ENCODE data around the gene GAPDHS.

GAPDHS gene

GRCh38 chr19:35510626-35510964, 22.7 kb upstream of the GAPDHS start:
- FAIRE-seq (no peak), DNase-seq (ENCODE audit: insufficient read length, low spot score) (no peak)
- no peak for TF ChIP-seq CTCF (IDR thresholded peaks at IDR 0.05; ENCODE audit: insufficient read depth, missing control alignments)

GRCh38 chr19:35511337-35511736, 21.9 kb upstream of the GAPDHS start:
- TF ChIP-seq CTCF (IDR thresholded peaks at IDR 0.05; ENCODE audit: insufficient read depth, missing control alignments), result no peak
- FAIRE-seq (no peak), DNase-seq (ENCODE audit: insufficient read length, low spot score) (no peak)

DNA sequence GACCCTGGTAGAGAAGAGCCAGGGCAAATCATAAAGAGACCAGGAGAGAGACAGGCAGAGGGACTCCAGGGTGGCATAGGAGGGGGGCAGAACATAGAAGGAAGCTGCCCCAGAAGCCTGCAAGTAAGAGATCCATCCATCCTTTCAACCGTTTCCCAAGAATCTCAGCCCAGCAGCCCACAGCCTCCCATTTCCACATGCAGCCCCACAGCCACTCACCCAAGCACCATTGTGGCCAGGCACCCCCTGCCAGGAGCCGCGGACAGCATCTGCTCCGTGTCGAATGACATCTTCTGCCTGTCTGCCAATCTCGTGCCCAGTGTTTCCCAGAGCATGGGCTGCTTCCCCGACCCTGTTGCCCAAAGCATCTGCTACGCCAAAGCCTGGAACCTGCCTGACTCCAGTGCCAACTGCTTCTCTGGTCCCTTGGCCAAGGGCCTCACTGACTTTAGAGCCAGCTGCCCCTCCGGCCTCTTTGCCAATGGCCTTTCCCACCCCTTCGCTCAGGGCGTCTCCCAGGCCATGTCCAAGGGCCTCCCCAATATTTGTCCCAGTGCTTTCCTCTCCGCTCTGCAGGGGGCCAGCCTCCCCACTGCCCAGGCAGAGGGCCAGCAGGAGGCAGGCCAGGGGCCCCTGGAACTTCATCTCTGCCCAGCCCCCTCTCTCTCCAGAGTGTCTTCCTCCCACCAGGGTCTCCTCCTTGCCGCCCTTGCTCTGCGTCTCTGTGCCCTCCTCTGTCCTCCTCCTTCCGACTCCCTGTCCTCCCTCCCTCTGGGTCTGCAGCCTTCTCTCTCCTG, 20.2 kb upstream of the GAPDHS start:
- FAIRE-seq (no peak), DNase-seq (ENCODE audit: insufficient read length, low spot score) (no peak)
- TF ChIP-seq CTCF (IDR thresholded peaks at IDR 0.05; ENCODE audit: insufficient read depth, missing control alignments), result no peak

DNA sequence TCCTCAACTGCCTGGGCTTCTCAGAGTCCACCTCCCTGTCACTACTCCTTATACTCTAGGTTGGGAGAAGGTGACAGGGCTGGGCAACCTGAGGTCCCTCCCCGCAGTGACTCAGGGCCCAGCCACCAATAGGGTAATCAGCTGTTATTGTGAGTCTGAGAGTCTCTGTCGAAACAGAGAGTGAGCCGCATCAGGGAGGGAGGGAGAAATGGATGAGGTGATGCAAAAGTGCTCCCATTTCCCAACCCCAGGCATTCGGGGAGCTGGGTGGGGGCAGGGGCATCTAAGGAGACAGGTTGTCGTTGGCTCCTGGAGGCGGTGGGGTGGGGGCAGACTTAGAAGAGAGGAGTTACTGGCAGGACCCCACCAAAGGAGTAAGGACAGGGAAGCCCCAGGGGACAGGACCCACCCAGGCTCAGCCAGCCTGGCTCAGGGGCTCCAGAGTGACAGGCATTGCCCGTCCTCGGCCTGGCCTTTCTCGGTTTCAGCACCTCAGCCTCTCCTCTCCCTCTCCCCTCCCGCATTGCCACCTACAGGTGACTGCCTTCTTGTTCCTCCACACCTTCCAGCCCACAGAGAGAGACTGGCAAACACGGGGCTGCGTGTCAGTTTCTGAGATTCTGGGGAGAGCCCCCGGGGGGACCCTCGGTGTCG, 19.5 kb upstream of the GAPDHS start, which contains the start of gene DMKN:
TSS of gene DMKN (minus strand) at position 22 of the 654 bp plus-strand sequence. CDS start 174 bp downstream, outside the sequence.
- DNase-seq (ENCODE audit: insufficient read length, low spot score), result no peak
- TF ChIP-seq CTCF (IDR thresholded peaks at IDR 0.05; ENCODE audit: insufficient read depth, missing control alignments), result no peak
- FAIRE-seq, result no peak

GRCh38 chr19:35514282-35514809, 18.9 kb upstream of the GAPDHS start:
- DNase-seq (ENCODE audit: insufficient read length, low spot score), result no peak
- FAIRE-seq, result no peak
- no peak for TF ChIP-seq CTCF (IDR thresholded peaks at IDR 0.05; ENCODE audit: insufficient read depth, missing control alignments)

GRCh38 chr19:35516310-35516709, 16.9 kb upstream of the GAPDHS start:
- DNase-seq (ENCODE audit: insufficient read length, low spot score) (no peak), FAIRE-seq (no peak)
- no peak for TF ChIP-seq CTCF (IDR thresholded peaks at IDR 0.05; ENCODE audit: insufficient read depth, missing control alignments)

DNA sequence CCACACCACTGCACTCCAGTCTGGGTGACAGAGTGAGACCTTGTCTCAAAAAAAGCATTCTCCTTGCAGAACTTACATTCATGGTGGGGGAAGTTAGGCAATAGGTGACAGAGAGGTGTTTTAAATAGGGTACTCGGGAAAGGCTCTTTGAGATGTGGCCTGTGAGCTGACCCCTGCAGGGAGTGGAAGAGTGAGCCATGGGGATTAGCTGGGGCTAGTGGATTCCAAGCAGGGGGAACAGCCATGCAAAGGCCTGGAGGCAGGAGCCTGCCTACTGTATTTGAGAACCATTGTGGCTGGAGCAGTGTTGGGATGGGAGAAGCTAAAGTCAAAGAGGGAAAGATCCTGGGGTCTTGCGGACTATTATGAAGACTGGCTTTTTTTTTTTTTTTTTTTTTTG, 15.9 kb upstream of the GAPDHS start:
- no peak for TF ChIP-seq CTCF (IDR thresholded peaks at IDR 0.05; ENCODE audit: insufficient read depth, missing control alignments)
- DNase-seq (ENCODE audit: insufficient read length, low spot score) (no peak), FAIRE-seq (no peak)
